HG03575 (cell line): ENCODE data around the gene MTCL1.

Source experiments
- ATAC-seq: cut with Tn5 transposase; IDR thresholded peaks from one replicate; pipeline ENCODE4 v1.9.1; 2021; ENCODE audit not compliant: unreplicated experiment, insufficient number of reproducible peaks, low FRiP score; ENCODE audit errors: extremely low read depth

Gene MTCL1

GRCh38 chr18:8730080-8730827 is 24.9 kb downstream of the MTCL1 start:
- no peak for ATAC-seq

- ATAC-seq = no peak
These were observed 27.3 kb downstream of the MTCL1 start for GRCh38 chr18:8732442-8733360.

- no peak for ATAC-seq
These were observed 29.1 kb downstream of the MTCL1 start for GRCh38 chr18:8734496-8734895.

GRCh38 chr18:8735274-8735673 is 29.9 kb downstream of the MTCL1 start:
- no peak for ATAC-seq

- no peak for ATAC-seq
These were observed 35.8 kb downstream of the MTCL1 start for GRCh38 chr18:8741117-8741516.

GRCh38 chr18:8741532-8741931 is 36.2 kb downstream of the MTCL1 start:
- ATAC-seq = no peak

GRCh38 chr18:8742387-8743361 is 37.3 kb downstream of the MTCL1 start:
- no peak for ATAC-seq

GRCh38 chr18:8744038-8744437 is 38.7 kb downstream of the MTCL1 start:
- no peak for ATAC-seq

GRCh38 chr18:8744656-8745055 is 39.3 kb downstream of the MTCL1 start:
- no peak for ATAC-seq

- ATAC-seq = no peak
These were observed 40.1 kb downstream of the MTCL1 start for GRCh38 chr18:8745355-8746014.

- ATAC-seq = no peak
These were observed 42.1 kb downstream of the MTCL1 start for GRCh38 chr18:8747440-8747937.

- no peak for ATAC-seq
These were observed 44.1 kb downstream of the MTCL1 start for GRCh38 chr18:8749492-8749891.

GRCh38 chr18:8750954-8751415 is 45.6 kb downstream of the MTCL1 start:
- no peak for ATAC-seq

GRCh38 chr18:8751692-8752091 is 46.3 kb downstream of the MTCL1 start:
- ATAC-seq = no peak

- ATAC-seq = no peak
These were observed 47.0 kb downstream of the MTCL1 start for GRCh38 chr18:8752329-8752728.

GRCh38 chr18:8754995-8755960 is 49.9 kb downstream of the MTCL1 start:
- ATAC-seq = no peak

- ATAC-seq = no peak
These were observed 51.2 kb downstream of the MTCL1 start for GRCh38 chr18:8756571-8756970.
